ENCODE results near the gene COA7.

GRCh38 chr1:52707927-52708655 is 9.9 kb upstream of the COA7 start:
- TF ChIP-seq EZH2 (IDR thresholded peaks at IDR 0.05; ENCODE audit: low read depth), result no peak
- no peak for TF ChIP-seq CTCF (conservative IDR thresholded peaks at IDR 0.05)
